ENCODE data around the gene CGB8.

DNA sequence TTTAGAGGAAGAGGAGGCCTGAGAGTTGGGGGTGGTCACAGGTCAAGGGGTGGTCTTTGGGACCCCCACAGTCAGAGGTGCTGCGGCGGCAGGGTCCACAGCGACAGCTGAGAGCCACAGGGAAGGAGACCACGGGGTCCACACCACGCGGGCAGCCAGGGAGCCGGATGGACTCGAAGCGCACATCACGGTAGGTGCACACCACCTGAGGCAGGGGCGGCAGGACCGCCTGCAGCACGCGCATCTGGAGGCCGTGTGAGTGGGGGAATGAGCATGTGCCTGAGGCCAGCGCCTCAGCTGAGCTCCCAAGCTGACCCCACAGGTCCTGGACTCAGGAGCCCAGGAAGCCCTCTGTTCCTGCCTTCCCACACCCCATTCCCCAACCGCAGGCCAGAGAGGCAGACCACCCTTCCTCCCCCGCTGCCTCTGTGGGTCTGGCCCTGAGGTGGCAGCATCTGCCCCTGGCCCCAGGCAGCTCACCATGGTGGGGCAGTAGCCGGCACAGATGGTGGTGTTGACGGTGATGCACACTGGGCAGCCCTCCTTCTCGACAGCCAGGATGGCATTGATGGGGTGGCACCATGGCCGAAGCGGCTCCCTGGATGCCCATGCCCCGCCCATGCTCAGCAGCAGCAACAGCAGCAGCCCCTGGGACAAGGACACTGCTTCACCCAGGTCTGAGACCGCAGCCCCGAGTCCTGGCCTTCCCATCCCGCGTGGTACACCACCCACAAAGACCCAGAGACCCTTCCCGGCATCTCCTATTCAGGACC is 32.7 kb downstream of the CGB8 start:
- TF ChIP-seq CTCF (IDR thresholded peaks at IDR 0.05), result no peak
- TF ChIP-seq POLR2A (IDR thresholded peaks at IDR 0.05), result no peak
- TF ChIP-seq POLR2AphosphoS5 (IDR thresholded peaks at IDR 0.05), result no peak
